Activated T-helper 2 cell treated with anti-CD3 and anti-CD28 coated beads, Interferon-gamma antibody, Interleukin-2, Interleukin-4, amounts not matched to agents 10 μg/mL and 5 μg/mL and 100 μg/mL, durations not matched to agents 14 hours and 24 hours and 36 hours (primary cell): Measurements from ENCODE around the gene AMPD3. TPM values are rescaled to one million over a fixed set of nuclear protein-coding genes. Genes with fewer than 3 reads are reported as not detected.

Experiments used
- DNase-seq: peaks from one replicate; pipeline ENCODE4 v3.0.0; 2021; ENCODE audit warnings: low spot score
- H3K27ac Mint-ChIP-seq: one replicate; pipeline ENCODE4 v1.8.0; 2021; ENCODE audit warnings: mixed read lengths
- H3K27me3 Mint-ChIP-seq: one replicate; pipeline ENCODE4 v1.8.0; 2021; ENCODE audit warnings: low read depth, mixed read lengths
- H3K36me3 Mint-ChIP-seq: one replicate; pipeline ENCODE4 v1.8.0; 2021; ENCODE audit warnings: low read depth, mixed read lengths
- H3K4me1 Mint-ChIP-seq: one replicate; pipeline ENCODE4 v1.8.0; 2021; ENCODE audit warnings: low read depth, mixed read lengths
- H3K4me3 Mint-ChIP-seq: one replicate; pipeline ENCODE4 v1.8.0; 2021; ENCODE audit warnings: low read depth, mild to moderate bottlenecking, moderate library complexity, mixed read lengths
- H3K9me3 Mint-ChIP-seq: one replicate; pipeline ENCODE4 v1.8.0; 2021; ENCODE audit warnings: mixed read lengths
- intact Hi-C: fragments of 100-400 bp; cut with micrococcal nuclease; formaldehyde crosslinking; loops from one replicate; pipeline ENCODE4 v1.15.1; 2023
- total RNA-seq: library from RNA; stranded (reverse); gene quantifications from 2 replicates; pipeline ENCODE4 v1.2.3, GENCODE V29; 2022

The AMPD3 gene
- total RNA-seq, 1 donor from 2014 or later: 26.1 TPM

DNA sequence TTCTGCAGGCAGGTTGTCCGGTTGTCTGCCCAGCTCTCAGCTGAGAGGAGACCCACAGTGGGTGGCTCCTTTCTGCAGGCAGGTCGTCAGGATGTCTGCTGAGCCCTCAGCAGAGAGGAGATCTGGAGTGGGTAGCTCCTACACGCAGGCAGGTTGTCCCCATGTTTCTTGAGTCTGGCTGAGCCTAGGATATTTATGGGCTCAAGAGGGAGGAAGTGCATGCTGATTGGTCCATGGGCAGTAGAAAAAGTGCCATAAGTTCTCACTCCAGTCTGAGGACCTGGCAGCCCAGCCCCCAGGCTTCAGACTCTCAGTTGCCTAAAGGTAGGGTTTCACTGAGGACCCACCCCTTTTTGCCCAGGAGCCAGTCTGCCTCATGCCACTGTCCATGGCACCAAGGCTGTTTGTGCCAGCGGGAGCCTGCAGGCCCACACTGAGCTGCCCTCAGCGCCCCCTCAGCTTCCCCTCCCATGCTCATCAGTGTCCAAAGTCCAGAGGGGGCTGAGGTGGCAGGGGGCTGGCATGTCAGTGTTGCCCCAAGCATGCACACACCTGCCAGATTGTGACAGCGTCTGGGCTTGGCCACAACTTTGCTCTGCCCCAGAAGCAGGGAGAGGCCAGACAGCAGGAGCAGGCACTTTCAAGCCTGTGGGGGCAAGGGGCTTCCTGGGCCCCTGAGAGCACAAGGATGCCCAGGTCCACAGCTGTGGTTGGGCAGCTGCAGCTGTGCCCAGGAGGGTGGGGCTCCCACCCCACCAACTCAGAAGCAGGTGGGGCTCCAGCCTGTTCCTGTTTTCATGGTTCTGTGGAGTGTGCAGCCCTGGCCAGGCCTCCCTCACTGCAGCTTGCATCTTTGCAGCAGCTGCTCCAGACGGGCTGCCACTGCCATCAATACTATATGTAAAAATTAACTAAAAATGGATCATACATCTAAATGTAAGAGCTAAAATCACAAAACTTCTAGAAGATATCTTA lies 89.7 kb downstream of the AMPD3 start:
- no peak for DNase-seq
- H3K36me3 Mint-ChIP-seq: no peaks in the 10 kb centered on the region
- H3K27ac Mint-ChIP-seq: no peak overlapping the region
- no peak overlapping the region for H3K4me3 Mint-ChIP-seq
- peaks cover 13% of the 10 kb centered on the region for H3K27me3 Mint-ChIP-seq
- peaks cover 8% of the 10 kb centered on the region for H3K4me1 Mint-ChIP-seq
- intact Hi-C loops: loop anchor here (5.0 to 10.0 kb wide), 2 partner anchors 110 to 193 kb away; no protein-coding TSS in a partner anchor
- H3K9me3 Mint-ChIP-seq: peaks cover 4% of the 10 kb centered on the region

DNA sequence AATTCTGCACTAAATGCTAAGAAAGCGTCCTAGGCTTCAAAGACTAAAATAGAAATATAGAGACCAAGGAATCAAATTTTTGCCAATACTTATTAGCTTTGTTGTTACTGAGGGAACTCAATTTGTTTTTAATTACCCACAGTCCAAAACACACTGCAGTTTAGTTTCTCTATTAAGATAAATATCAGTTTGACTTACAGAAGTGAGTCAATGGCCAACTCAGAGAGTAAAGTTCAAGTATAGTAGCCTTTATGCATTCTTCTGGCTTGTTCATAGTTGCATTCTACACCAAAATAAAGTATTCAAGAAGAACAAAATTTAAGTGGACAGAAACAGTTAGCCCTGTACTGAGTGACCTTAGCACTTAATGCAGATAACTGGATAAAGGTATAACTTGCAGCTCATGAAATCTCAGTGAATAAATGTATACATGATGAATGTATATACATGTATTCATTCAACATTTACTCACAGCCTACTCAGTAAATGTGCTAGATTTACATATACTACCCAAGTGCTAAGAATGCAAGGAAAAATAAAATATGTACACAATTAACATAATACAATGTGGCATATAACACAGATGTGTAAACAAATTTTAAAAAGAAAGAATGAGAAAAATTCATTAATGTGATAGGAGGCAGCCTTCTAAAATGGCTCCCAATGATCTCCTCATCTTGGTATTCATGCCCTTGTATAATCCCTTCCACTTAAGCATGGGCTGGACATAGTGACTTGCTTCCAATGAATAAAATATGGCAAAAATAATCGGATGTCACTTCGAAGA lies 95.6 kb downstream of the AMPD3 start:
- Mint-ChIP-seq H3K4me1 (no peaks in the 10 kb centered on the region), H3K9me3 (peaks cover 3% of the 10 kb centered on the region), H3K36me3 (no peaks in the 10 kb centered on the region), H3K27me3 (peaks cover 24% of the 10 kb centered on the region), H3K4me3 (no peak overlapping the region), H3K27ac (no peak overlapping the region)
- intact Hi-C loops: no loop called here
- no peak for DNase-seq

DNA sequence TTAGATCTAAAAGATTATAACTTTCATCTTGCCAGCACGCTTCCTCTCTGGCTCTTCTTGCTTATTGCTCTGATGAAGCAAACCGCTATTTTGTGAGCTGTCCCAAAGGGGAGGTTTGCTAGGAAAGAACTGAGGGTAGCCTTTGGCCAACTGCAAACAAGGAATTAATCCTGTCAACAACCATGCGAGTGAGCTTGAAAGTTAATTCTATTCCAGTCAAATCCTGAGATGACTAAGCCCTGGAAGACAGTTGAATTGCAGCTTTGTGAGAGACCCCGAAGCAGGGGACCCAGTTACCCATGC lies 96.2 kb downstream of the AMPD3 start:
- intact Hi-C loops: no loop called here
- peaks cover 3% of the 10 kb centered on the region for H3K9me3 Mint-ChIP-seq
- no peak overlapping the region for H3K4me3 Mint-ChIP-seq
- peaks cover 23% of the 10 kb centered on the region for H3K27me3 Mint-ChIP-seq
- H3K36me3 Mint-ChIP-seq: no peaks in the 10 kb centered on the region
- DNase-seq: no peak
- H3K4me1 Mint-ChIP-seq: no peaks in the 10 kb centered on the region
- H3K27ac Mint-ChIP-seq: no peak overlapping the region

DNA sequence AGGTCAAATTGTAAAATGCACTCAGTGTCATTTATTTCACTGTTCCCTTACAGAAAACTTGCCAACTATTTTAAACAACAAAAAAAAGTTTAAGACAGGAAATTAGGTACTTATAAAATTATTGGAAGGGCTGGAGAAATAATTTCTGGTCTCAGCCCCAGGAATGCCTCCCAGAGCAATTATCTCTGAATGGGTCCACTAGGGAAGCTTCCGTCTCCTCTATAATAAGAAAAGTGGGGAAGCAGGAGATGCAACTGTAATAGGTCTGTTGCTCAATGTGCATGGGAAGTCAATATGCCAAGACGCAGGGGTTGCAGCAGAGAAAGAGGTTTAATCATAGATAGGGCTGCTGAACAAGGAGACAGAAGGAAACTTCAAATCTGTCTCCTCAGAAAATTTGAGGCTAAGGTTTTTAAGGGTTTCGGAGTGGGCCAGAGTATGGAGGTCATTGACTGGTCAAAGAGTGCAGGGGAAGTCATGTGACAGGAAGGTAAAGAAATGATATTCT lies 96.8 kb downstream of the AMPD3 start:
- Mint-ChIP-seq H3K27ac (no peak overlapping the region), H3K4me3 (no peak overlapping the region), H3K4me1 (no peaks in the 10 kb centered on the region), H3K36me3 (no peaks in the 10 kb centered on the region), H3K9me3 (peaks cover 3% of the 10 kb centered on the region), H3K27me3 (peaks cover 25% of the 10 kb centered on the region)
- DNase-seq: no peak
- intact Hi-C loops: no loop called here

GRCh38 chr11:10556590-10556989 lies 101.5 kb downstream of the AMPD3 start:
- peaks cover 18% of the 10 kb centered on the region for H3K27me3 Mint-ChIP-seq
- no peaks in the 10 kb centered on the region for H3K4me1 Mint-ChIP-seq
- no peak for DNase-seq
- intact Hi-C loops: no loop called here
- no peak overlapping the region for H3K27ac Mint-ChIP-seq
- no peak overlapping the region for H3K4me3 Mint-ChIP-seq
- no peaks in the 10 kb centered on the region for H3K36me3 Mint-ChIP-seq
- peaks cover 3% of the 10 kb centered on the region for H3K9me3 Mint-ChIP-seq

Other genes starting within 250 kb of the AMPD3 start
- 4.2 and 4.9 TPM in 2 replicates for gene SBF2, start 161.0 kb upstream of the AMPD3 start, total RNA-seq
- 2.3 and 3.5 TPM in 2 replicates for gene ADM, start 150.2 kb upstream of the AMPD3 start, total RNA-seq
- 13.2 and 15.6 TPM in 2 replicates for gene RNF141, start 85.9 kb downstream of the AMPD3 start, total RNA-seq
- not detected in 2 replicates for gene LYVE1, start 113.4 kb downstream of the AMPD3 start, total RNA-seq
- not detected in 2 replicates for gene IRAG1, start 238.5 kb downstream of the AMPD3 start, total RNA-seq